Small intestine (tissue), 7 donors: ENCODE measurements around the gene HERC2. TPM values are rescaled to one million over a fixed set of nuclear protein-coding genes. Genes with fewer than 3 reads are reported as not detected.

Source experiments
- DNase-seq, 2 donors: peaks; one replicate each; pipeline versions ENCODE4 v3.0.0 to v3.0.0-alpha.2; 2013
- FAIRE-seq: peaks from 2 replicates; lab custom pipeline; 2012; peaks lifted over from hg19 to GRCh38; lab: Jason Lieb, UNC
- H3K27ac ChIP-seq, 3 donors: one replicate each; pipeline ENCODE4 v1.5.1; 2013; ENCODE audit warnings: low read length in 2 of 3, mild to moderate bottlenecking in 2 of 3, control low read depth in 1 of 3, inconsistent platforms in 1 of 3, low read depth in 1 of 3, moderate library complexity in 1 of 3
- H3K27me3 ChIP-seq, 3 donors: one replicate each; pipeline ENCODE4 v1.6.1; 2013; ENCODE audit warnings: low read length in 3 of 3, inconsistent platforms in 1 of 3; ENCODE audit not compliant: control insufficient read depth in 3 of 3, insufficient read depth in 3 of 3
- H3K36me3 ChIP-seq, 3 donors: one replicate each; pipeline ENCODE4 v1.6.1; 2013; ENCODE audit warnings: low read length in 3 of 3, inconsistent platforms in 1 of 3, low read depth in 1 of 3, mild to moderate bottlenecking in 1 of 3, moderate library complexity in 1 of 3; ENCODE audit not compliant: control insufficient read depth in 3 of 3, insufficient read depth in 2 of 3
- H3K4me1 ChIP-seq, 3 donors: one replicate each; pipeline ENCODE4 v1.6.1; 2013; ENCODE audit warnings: low read length in 2 of 3, inconsistent platforms in 1 of 3, low read depth in 1 of 3, mild to moderate bottlenecking in 1 of 3, moderate library complexity in 1 of 3; ENCODE audit not compliant: control insufficient read depth in 3 of 3, insufficient read depth in 2 of 3
- H3K4me3 ChIP-seq, 3 donors: one replicate each; pipeline ENCODE4 v1.5.1; 2013; ENCODE audit warnings: low read length in 3 of 3, control low read depth in 1 of 3, inconsistent platforms in 1 of 3, low read depth in 1 of 3, mild to moderate bottlenecking in 1 of 3, moderate library complexity in 1 of 3
- H3K9me3 ChIP-seq, 2 donors: one replicate each; pipeline ENCODE4 v1.6.1; 2013; ENCODE audit warnings: low read depth in 1 of 2, low read length in 1 of 2; ENCODE audit not compliant: control insufficient read depth in 2 of 2, insufficient read depth in 1 of 2
- WGBS, 3 donors: extraction: QIAGEN DNeasy Blood & Tissue Kit; methylation state at CpG; one replicate each; pipeline ENCODE4 v1.1.7; 2013; 5-methylcytosine and 5-hydroxymethylcytosine counted together
- polyA plus RNA-seq, 4 donors: library from polyadenylated mRNA; stranded (reverse) in 3 of 4; unstranded in 1 of 4; fragments of 200-250 nt in 3 of 4; fragments of 120-200 nt in 1 of 4; gene quantifications; one replicate each; pipeline versions ENCODE4 v1.2.1 to v1.2.3, GENCODE V29; 2013
- donor health status: healthy with polysubstance abuse.
- donor health status: control.
- donor health status: control.
- donor health status: Bipolar disorder and iron deficiency.
- donor health status: healthy.

HERC2 gene
- polyA plus RNA-seq, 4 donors: 23.2 to 45.6 (median 26.9) TPM

DNA sequence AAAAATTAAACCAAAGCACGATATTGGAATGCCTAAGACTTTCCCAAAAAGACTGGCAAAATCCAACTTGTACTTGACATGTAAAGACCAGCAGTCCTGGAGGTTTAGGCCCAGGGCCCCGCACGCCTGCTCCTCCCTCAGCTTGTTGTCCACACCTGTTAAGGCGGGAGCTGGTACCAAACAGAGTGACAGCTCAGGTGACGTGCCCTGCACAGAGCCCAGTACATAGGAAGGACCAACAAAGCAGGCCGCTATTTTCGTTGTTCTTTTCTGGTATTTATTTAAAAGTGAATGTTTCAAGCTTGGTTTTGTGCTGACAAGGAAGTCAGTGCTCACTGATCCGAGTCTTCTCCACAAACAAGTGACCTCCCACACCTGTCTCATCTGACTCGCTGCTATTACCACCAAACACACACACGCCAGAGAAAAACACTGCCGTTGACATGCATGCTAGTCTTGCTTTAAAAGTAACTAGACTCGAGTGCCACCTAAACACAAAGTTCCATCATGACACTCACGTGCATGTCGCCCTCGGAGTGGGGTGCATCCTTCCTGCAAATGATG lies 50.2 kb downstream of the HERC2 start:
- FAIRE-seq (no peak), DNase-seq (no peak)
- no peak overlapping the region for H3K27ac ChIP-seq
- no peaks in the 10 kb centered on the region for H3K4me1 ChIP-seq
- peaks cover 5 to 60% (median 9%) of the 10 kb centered on the region in 3 donors for H3K36me3 ChIP-seq
- no peaks in the 10 kb centered on the region for H3K27me3 ChIP-seq
- H3K4me3 ChIP-seq: no peak overlapping the region
- no peaks in the 10 kb centered on the region for H3K9me3 ChIP-seq
- 95 to 97% (median 95%) methylated on average over 15 of the region's 15 CpGs for WGBS, 3 donors

GRCh38 chr15:28269097-28269496 lies 52.9 kb downstream of the HERC2 start:
- Histone ChIP-seq H3K9me3 (no peaks in the 10 kb centered on the region), H3K27ac (no peak overlapping the region), H3K36me3 (peaks cover 14 to 52% (median 15%) of the 10 kb centered on the region in 3 donors), H3K4me1 (no peaks in the 10 kb centered on the region), H3K4me3 (no peak overlapping the region), H3K27me3 (no peaks in the 10 kb centered on the region)
- DNase-seq (no peak), FAIRE-seq (no peak)
- 91 to 97% (median 91%) methylated on average over 8 of the region's 8 CpGs for WGBS, 3 donors

- FAIRE-seq (no peak), DNase-seq (peak in 1 of 2 donors; percentile 27)
- no peaks in the 10 kb centered on the region for H3K4me1 ChIP-seq
- no peak overlapping the region for H3K27ac ChIP-seq
- H3K9me3 ChIP-seq: no peaks in the 10 kb centered on the region
- H3K4me3 ChIP-seq: no peak overlapping the region
- peaks cover 14 to 46% (median 14%) of the 10 kb centered on the region in 3 donors for H3K36me3 ChIP-seq
- no peaks in the 10 kb centered on the region for H3K27me3 ChIP-seq
Observed at GRCh38 chr15:28267727-28268126, 54.3 kb downstream of the HERC2 start.

DNA sequence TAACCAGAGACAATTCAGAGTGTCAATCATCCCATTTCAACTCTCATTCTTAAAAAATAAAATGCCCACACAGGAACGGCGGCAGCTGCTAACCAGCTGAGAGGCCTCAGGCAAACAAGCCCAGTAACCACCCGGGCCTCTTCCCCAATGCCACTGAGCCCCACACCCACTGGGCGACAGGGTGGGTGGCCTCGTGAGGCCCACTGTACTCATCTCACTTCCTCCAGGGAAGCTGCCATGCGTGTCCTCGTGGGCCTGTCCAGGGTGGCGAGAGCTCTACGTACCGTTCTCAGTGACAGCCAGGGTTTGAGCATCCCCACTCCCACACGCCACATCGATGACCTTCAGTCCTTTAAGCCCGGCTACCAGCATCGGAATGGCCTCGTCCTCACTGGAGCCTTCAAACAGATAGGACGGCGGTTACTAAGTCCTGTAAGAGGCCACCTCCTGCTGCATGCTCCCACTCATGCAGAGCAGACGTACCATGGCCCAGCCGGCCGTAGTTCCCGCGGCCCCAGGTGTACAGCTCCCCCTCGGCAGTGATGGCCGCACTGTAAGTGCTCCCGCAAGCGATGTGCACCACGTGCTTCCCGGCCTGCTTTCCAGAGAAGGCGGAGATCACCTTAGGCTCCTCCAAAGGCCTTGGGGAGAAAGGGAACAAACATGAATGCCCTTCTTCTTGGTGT lies 56.5 kb downstream of the HERC2 start:
- 95 to 97% (median 97%) methylated on average over 29 of the region's 29 CpGs for WGBS, 3 donors
- H3K36me3 ChIP-seq: peaks cover 18 to 41% (median 20%) of the 10 kb centered on the region in 3 donors
- FAIRE-seq: no peak
- no peak for DNase-seq
- H3K4me1 ChIP-seq: no peaks in the 10 kb centered on the region
- H3K27ac ChIP-seq: no peak overlapping the region
- H3K9me3 ChIP-seq: no peaks in the 10 kb centered on the region
- no peaks in the 10 kb centered on the region for H3K27me3 ChIP-seq
- no peak overlapping the region for H3K4me3 ChIP-seq

GRCh38 chr15:28264166-28264565 lies 57.8 kb downstream of the HERC2 start:
- peaks cover 15 to 36% (median 20%) of the 10 kb centered on the region in 3 donors for H3K36me3 ChIP-seq
- no peak overlapping the region for H3K27ac ChIP-seq
- DNase-seq (no peak), FAIRE-seq (no peak)
- H3K4me1 ChIP-seq: no peaks in the 10 kb centered on the region
- H3K9me3 ChIP-seq: no peaks in the 10 kb centered on the region
- 93 to 97% (median 94%) methylated on average over 6 of the region's 6 CpGs for whole genome bisulfite sequencing, 3 donors
- no peaks in the 10 kb centered on the region for H3K27me3 ChIP-seq
- H3K4me3 ChIP-seq: no peak overlapping the region

GRCh38 chr15:28262438-28262837 lies 59.5 kb downstream of the HERC2 start:
- Histone ChIP-seq H3K27ac (no peak overlapping the region), H3K36me3 (peaks cover 10 to 25% (median 18%) of the 10 kb centered on the region in 3 donors), H3K4me3 (no peak overlapping the region), H3K4me1 (no peaks in the 10 kb centered on the region), H3K27me3 (no peaks in the 10 kb centered on the region), H3K9me3 (no peaks in the 10 kb centered on the region)
- FAIRE-seq (no peak), DNase-seq (no peak)

DNA sequence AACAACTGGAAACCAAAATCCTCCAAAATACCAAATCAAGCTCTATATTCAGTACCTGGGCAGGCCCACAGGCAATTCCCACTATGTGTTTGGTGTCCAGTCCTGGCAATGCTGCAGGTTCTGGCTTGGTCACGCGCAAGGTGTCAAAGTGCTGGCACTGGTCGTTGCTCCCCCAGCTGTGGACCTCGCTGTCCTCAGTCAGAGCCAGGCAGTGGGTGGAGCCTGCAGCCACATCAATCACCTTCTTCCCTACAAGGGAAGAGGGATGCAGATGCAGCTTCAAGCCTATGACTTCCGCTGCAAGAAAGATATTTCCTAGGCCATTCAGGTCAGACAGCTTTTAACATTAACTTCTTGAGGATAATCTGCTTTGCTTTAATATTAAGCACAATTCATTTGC lies 61.3 kb downstream of the HERC2 start:
- no peaks in the 10 kb centered on the region for H3K4me1 ChIP-seq
- no peaks in the 10 kb centered on the region for H3K27me3 ChIP-seq
- 65 to 78% (median 73%) methylated on average over 5 of the region's 5 CpGs for WGBS, 3 donors
- peaks cover 11 to 32% (median 12%) of the 10 kb centered on the region in 3 donors for H3K36me3 ChIP-seq
- no peak for DNase-seq
- no peaks in the 10 kb centered on the region for H3K9me3 ChIP-seq
- H3K27ac ChIP-seq: no peak overlapping the region
- H3K4me3 ChIP-seq: no peak overlapping the region
- no peak for FAIRE-seq

- no peak overlapping the region for H3K27ac ChIP-seq
- no peak for FAIRE-seq
- no peaks in the 10 kb centered on the region for H3K9me3 ChIP-seq
- no peaks in the 10 kb centered on the region for H3K4me1 ChIP-seq
- peaks cover 8 to 29% (median 9%) of the 10 kb centered on the region in 3 donors for H3K36me3 ChIP-seq
- DNase-seq: no peak
- 91 to 93% (median 92%) methylated on average over 3 of the region's 3 CpGs for WGBS, 3 donors
- no peak overlapping the region for H3K4me3 ChIP-seq
- H3K27me3 ChIP-seq: no peaks in the 10 kb centered on the region
Observed at GRCh38 chr15:28260317-28260716, 61.7 kb downstream of the HERC2 start.
